GM12892 (cell line): Measurements from ENCODE around the gene NEXMIF.
"Not testable (repeated sequence)": the region's sequence is repeated elsewhere in the genome, so short reads cannot be mapped to it uniquely, and the experiment has no call there.

Source experiments
- POLR2A ChIP-seq: IDR thresholded peaks from 2 replicates; pipeline ENCODE4 v1.6.1; 2011; ENCODE audit warnings: low read depth, low read length, control low read depth
- TAF1 ChIP-seq: IDR thresholded peaks from 2 replicates; pipeline ENCODE4 v1.6.1; 2011; ENCODE audit warnings: low read depth, mild to moderate bottlenecking, control low read depth, low read length, borderline replicate concordance

GRCh38 chrX:74819797-74820196 is 105.5 kb downstream of the NEXMIF start:
- not testable (repeated sequence) for TF ChIP-seq POLR2A, TAF1
